HCT116 (cell line): ENCODE data around the gene SOST. TPM values are rescaled to one million over a fixed set of nuclear protein-coding genes. Genes with fewer than 3 reads are reported as not detected.
A peak's percentile ranks its signal among the peaks of the same experiment; 100 is the strongest.

ENCODE experiments used
- ATAC-seq: fragments of 200-7000 bp; cut with Tn5 transposase; 2 replicates; pipeline ENCODE4 v1.9.1; 2020; ENCODE audit warnings: mild to moderate bottlenecking, moderate library complexity
- BruUV-seq: library from RNA; stranded (reverse); fragments of 400-500 nt; replicated peaks from 2 replicates; lab custom pipeline; 2021; lab: Mats Ljungman, UMichigan
- CTCF ChIA-PET: fragments of 300-600 bp; sonication (Branson Sonifier 250); formaldehyde crosslinking; loops from one replicate; lab custom pipeline; 2021; ENCODE audit warnings: antibody characterized with exemption; lab: Charles Lee
- POLR2A ChIA-PET: fragments of 300-600, 350-600 bp; sonication (Branson Sonifier 250); formaldehyde crosslinking; loops from one replicate; lab custom pipeline; 2021; ENCODE audit warnings: antibody characterized with exemption; lab: Charles Lee
- RAD21 ChIA-PET, 2 experiments: fragments of 300-600 bp; sonication (Branson Sonifier 250); formaldehyde crosslinking; loops; one replicate each; lab custom pipeline; 2023; ENCODE audit warnings: low total read pairs in 2 of 2; ENCODE audit not compliant: uncharacterized antibody in 2 of 2, unreplicated experiment in 2 of 2, low non-redundant PET in 1 of 2; lab: Charles Lee
- DNase-seq: peaks from one replicate; pipeline ENCODE4 v3.0.0-alpha.2; 2010; ENCODE audit warnings: low read depth, low spot score
- H2AFZ ChIP-seq: fragments of 200-600 bp; shearing (Covaris generic), sonication (generic); 2 replicates; pipeline ENCODE4 v1.6.1; 2017; ENCODE audit warnings: low read depth, mixed run types, mixed read lengths, antibody characterized with exemption, low read length; ENCODE audit not compliant: poor library complexity, severe bottlenecking
- H3K27ac ChIP-seq: 2 replicates; pipeline ENCODE4 v1.5.1; 2012; ENCODE audit warnings: low read depth, low read length
- H3K27me3 ChIP-seq: fragments of 200-600 bp; sonication (generic); 2 replicates; pipeline ENCODE4 v1.6.1; 2016; ENCODE audit warnings: mixed run types, low read length, mixed read lengths; ENCODE audit not compliant: insufficient read depth
- H3K36me3 ChIP-seq, 2 experiments: fragments of 200-500 bp in 1 of 2; fragments of 200-600 bp in 1 of 2; sonication (Bioruptor generic) in 1 of 2; sonication (generic) in 1 of 2; 2 replicates each; pipeline versions ENCODE4 v1.5.1 to v1.6.1; 2014 to 2016; ENCODE audit warnings: low read length in 2 of 2, inconsistent platforms in 1 of 2, mixed read lengths in 1 of 2, mixed run types in 1 of 2; ENCODE audit not compliant: insufficient read depth in 2 of 2, control insufficient read depth in 1 of 2
- H3K4me1 ChIP-seq, 2 experiments: fragments of 200-600 bp in 1 of 2; sonication (generic) in 1 of 2; 2 replicates each; pipeline versions ENCODE4 v1.5.1 to v1.6.1; 2012 to 2017; ENCODE audit warnings: low read length in 2 of 2, inconsistent platforms in 1 of 2, mild to moderate bottlenecking in 1 of 2, mixed read lengths in 1 of 2, mixed run types in 1 of 2, moderate library complexity in 1 of 2; ENCODE audit not compliant: insufficient read depth in 2 of 2, control insufficient read depth in 1 of 2
- H3K4me2 ChIP-seq: fragments of 200-600 bp; sonication (generic); 2 replicates; pipeline ENCODE4 v1.6.1; 2017; ENCODE audit warnings: mixed run types, low read length, mixed read lengths
- H3K4me3 ChIP-seq, 2 experiments: fragments of 200-600 bp in 1 of 2; sonication (generic) in 1 of 2; replicated peaks in 1 of 2; 2 replicates each; pipeline ENCODE4 v1.5.1; 2011 to 2016; ENCODE audit warnings: low read length in 2 of 2, control low read depth in 1 of 2, low read depth in 1 of 2, mild to moderate bottlenecking in 1 of 2, mixed read lengths in 1 of 2, mixed run types in 1 of 2
- H3K79me2 ChIP-seq: fragments of 200-600 bp; sonication (generic); 2 replicates; pipeline ENCODE4 v1.6.1; 2017; ENCODE audit warnings: mild to moderate bottlenecking, mixed run types, low read length, moderate library complexity, mixed read lengths; ENCODE audit not compliant: insufficient read depth
- H3K9ac ChIP-seq: fragments of 200-600 bp; sonication (generic); 2 replicates; pipeline ENCODE4 v1.6.1; 2016; ENCODE audit warnings: low read length, mixed read lengths
- H3K9me2 ChIP-seq: fragments of 200-600 bp; sonication (generic), shearing (Covaris generic); 2 replicates; pipeline ENCODE4 v1.6.1; 2017; ENCODE audit warnings: mixed run types, mild to moderate bottlenecking, moderate library complexity; ENCODE audit not compliant: insufficient read depth
- H3K9me3 ChIP-seq, 2 experiments: fragments of 200-500 bp in 1 of 2; fragments of 200-600 bp in 1 of 2; sonication (Bioruptor generic) in 1 of 2; sonication (generic) in 1 of 2; 2 replicates each; pipeline ENCODE4 v1.6.1; 2014 to 2017; ENCODE audit warnings: low read length in 2 of 2, mixed read lengths in 2 of 2, inconsistent platforms in 1 of 2, low read depth in 1 of 2, mild to moderate bottlenecking in 1 of 2, mixed run types in 1 of 2, moderate library complexity in 1 of 2; ENCODE audit not compliant: control insufficient read depth in 1 of 2, insufficient read depth in 1 of 2
- H4K20me1 ChIP-seq: fragments of 200-600 bp; sonication (generic), shearing (Covaris generic); 2 replicates; pipeline ENCODE4 v1.6.1; 2017; ENCODE audit warnings: mixed run types, mild to moderate bottlenecking, moderate library complexity; ENCODE audit not compliant: insufficient read depth
- CEBPB ChIP-seq: IDR thresholded peaks from 2 replicates; pipeline ENCODE4 v1.6.1; 2012; ENCODE audit warnings: low read depth
- RAD21 ChIP-seq: IDR thresholded peaks from 2 replicates; pipeline ENCODE4 v1.6.1; 2012; ENCODE audit warnings: low read depth, mild to moderate bottlenecking
- intact Hi-C: fragments of 100-400 bp; cut with micrococcal nuclease; formaldehyde crosslinking; loops from 2 replicates; pipeline ENCODE4 v1.10.0; 2022
- total RNA-seq: library from RNA; stranded (reverse); gene quantifications from one replicate; pipeline ENCODE4 v1.2.1, GENCODE V29; 2021; ENCODE audit not compliant: unreplicated experiment
- TF ChIP-seq, protein P1 (sequence below), 3 experiments: fragments of 200-600 bp in 1 of 3; sonication (generic) in 1 of 3; IDR thresholded peaks in 2 of 3; conservative IDR thresholded peaks in 1 of 3; 2 replicates each; pipeline ENCODE4 v1.5.1; 2012 to 2017; ENCODE audit warnings: low read depth in 2 of 3, low read length in 2 of 3, antibody characterized with exemption in 1 of 3, borderline replicate concordance in 1 of 3, control low read depth in 1 of 3, mild to moderate bottlenecking in 1 of 3, mixed read lengths in 1 of 3, mixed run types in 1 of 3, moderate library complexity in 1 of 3; ENCODE audit not compliant: insufficient read depth in 1 of 3

The SOST gene
- total RNA-seq, 1 experiment from 2014 or later: not detected

GRCh38 chr17:43791589-43791988, 33.0 kb upstream of the SOST start (continued):
- TF ChIP-seq, protein P1, sequence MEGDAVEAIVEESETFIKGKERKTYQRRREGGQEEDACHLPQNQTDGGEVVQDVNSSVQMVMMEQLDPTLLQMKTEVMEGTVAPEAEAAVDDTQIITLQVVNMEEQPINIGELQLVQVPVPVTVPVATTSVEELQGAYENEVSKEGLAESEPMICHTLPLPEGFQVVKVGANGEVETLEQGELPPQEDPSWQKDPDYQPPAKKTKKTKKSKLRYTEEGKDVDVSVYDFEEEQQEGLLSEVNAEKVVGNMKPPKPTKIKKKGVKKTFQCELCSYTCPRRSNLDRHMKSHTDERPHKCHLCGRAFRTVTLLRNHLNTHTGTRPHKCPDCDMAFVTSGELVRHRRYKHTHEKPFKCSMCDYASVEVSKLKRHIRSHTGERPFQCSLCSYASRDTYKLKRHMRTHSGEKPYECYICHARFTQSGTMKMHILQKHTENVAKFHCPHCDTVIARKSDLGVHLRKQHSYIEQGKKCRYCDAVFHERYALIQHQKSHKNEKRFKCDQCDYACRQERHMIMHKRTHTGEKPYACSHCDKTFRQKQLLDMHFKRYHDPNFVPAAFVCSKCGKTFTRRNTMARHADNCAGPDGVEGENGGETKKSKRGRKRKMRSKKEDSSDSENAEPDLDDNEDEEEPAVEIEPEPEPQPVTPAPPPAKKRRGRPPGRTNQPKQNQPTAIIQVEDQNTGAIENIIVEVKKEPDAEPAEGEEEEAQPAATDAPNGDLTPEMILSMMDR (IDR thresholded peaks at IDR 0.05 in 2 of 3, conservative IDR thresholded peaks at IDR 0.05 in 1 of 3; ENCODE audit: borderline replicate concordance in 1 of 3, insufficient read depth in 1 of 3, low read depth in 2 of 3, low read length in 2 of 3): no peak

- Histone ChIP-seq H3K9ac (no peak overlapping the region), H3K79me2 (no peaks in the 10 kb centered on the region), H4K20me1 (no peaks in the 10 kb centered on the region), H3K4me1 (peaks cover 10 to 12% of the 10 kb centered on the region in 2 experiments), H3K4me3 (no peak overlapping the region), H3K4me2 (no peak overlapping the region), H3K36me3 (no peaks in the 10 kb centered on the region), H3K27me3 (no peaks in the 10 kb centered on the region), H3K27ac (no peak overlapping the region), H3K9me3 (no peaks in the 10 kb centered on the region), H2AFZ (no peak overlapping the region), H3K9me2 (no peaks in the 10 kb centered on the region)
- no TSS peak for BruUV-seq
- ChIA-PET RAD21 (no interaction called here), CTCF (interaction anchor here (1.2 to 3.1 kb wide), 3 partner anchors 13 to 56 kb away, joined by 3 to 13 read pairs (median 9); partner anchors contain the start of gene CD300LG), POLR2A (interaction anchor here (1.0 kb wide), 1 partner anchor 669 kb away, joined by 3 read pairs; no protein-coding TSS in a partner anchor)
- intact Hi-C loops: loop anchor here (1.0 kb wide), 1 partner anchor 56 kb away; no protein-coding TSS in a partner anchor
- peak; percentile 64; the same call in 1 of the 2 replicates for ATAC-seq
- DNase-seq: no peak
- TF ChIP-seq RAD21: peak; percentile 65
- no peak for TF ChIP-seq CEBPB
- TF ChIP-seq, protein P1 (IDR thresholded peaks at IDR 0.05 in 2 of 3, conservative IDR thresholded peaks at IDR 0.05 in 1 of 3; ENCODE audit: borderline replicate concordance in 1 of 3, insufficient read depth in 1 of 3, low read depth in 2 of 3, low read length in 2 of 3): peak in 2 of 3 experiments; percentile 33 to 45; a peak in 2 of 6 replicates
Measured at GRCh38 chr17:43790311-43790940, 31.8 kb upstream of the SOST start.
